ENCODE data around the gene WBP11.

DNA sequence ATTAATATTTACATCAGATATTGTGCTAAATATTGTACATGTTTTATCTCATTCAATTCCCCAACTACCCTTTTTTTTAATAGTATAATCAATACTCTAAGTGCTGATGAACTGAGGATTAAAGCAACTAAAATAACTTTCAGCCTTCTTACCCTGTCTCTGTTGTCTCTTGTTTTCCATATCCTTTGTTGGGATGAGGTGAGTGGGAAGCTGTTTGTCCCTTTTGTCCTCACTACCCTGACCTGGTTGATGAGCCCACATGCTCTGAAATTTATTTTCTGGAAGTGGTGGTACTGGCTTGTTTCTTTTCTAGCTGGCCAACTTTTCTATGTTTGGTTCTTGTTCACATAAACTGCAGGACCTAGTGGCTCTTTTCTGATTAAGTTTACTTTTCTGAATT, 49.6 kb upstream of the WBP11 start:
- no peak for TF ChIP-seq POLR2A (IDR thresholded peaks at IDR 0.05)
- TF ChIP-seq, protein P1, sequence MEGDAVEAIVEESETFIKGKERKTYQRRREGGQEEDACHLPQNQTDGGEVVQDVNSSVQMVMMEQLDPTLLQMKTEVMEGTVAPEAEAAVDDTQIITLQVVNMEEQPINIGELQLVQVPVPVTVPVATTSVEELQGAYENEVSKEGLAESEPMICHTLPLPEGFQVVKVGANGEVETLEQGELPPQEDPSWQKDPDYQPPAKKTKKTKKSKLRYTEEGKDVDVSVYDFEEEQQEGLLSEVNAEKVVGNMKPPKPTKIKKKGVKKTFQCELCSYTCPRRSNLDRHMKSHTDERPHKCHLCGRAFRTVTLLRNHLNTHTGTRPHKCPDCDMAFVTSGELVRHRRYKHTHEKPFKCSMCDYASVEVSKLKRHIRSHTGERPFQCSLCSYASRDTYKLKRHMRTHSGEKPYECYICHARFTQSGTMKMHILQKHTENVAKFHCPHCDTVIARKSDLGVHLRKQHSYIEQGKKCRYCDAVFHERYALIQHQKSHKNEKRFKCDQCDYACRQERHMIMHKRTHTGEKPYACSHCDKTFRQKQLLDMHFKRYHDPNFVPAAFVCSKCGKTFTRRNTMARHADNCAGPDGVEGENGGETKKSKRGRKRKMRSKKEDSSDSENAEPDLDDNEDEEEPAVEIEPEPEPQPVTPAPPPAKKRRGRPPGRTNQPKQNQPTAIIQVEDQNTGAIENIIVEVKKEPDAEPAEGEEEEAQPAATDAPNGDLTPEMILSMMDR (IDR thresholded peaks at IDR 0.05): no peak
